MM.1S (cell line): ENCODE measurements around the gene CHST11.

Experiments
- CTCF ChIP-seq: fragments of 300-600 bp; sonication (generic); IDR thresholded peaks from 2 replicates; pipeline ENCODE4 v1.5.1; 2016; ENCODE audit warnings: antibody characterized with exemption, low read length, mixed read lengths
- EZH2phosphoT487 ChIP-seq: fragments of 300-600 bp; sonication (generic); IDR thresholded peaks from 2 replicates; pipeline ENCODE4 v1.6.1; 2018; ENCODE audit warnings: antibody characterized with exemption, low read length

GRCh38 chr12:104586351-104586919 is 129.7 kb downstream of the CHST11 start:
- TF ChIP-seq CTCF (no peak), EZH2phosphoT487 (no peak)
